Activated CD4-positive, alpha-beta T cell treated with anti-CD3 and anti-CD28 coated beads, Interleukin-2, amount 10 ng/mL, durations not matched to agents 7 days and 5 days (primary cell): ENCODE results near the gene TSPEAR. TPM values are rescaled to one million over a fixed set of nuclear protein-coding genes. Genes with fewer than 3 reads are reported as not detected.

ENCODE experiments used
- CTCF ChIA-PET: fragments of 350-600 bp; sonication (Branson Sonifier 250); formaldehyde crosslinking; loops from one replicate; lab custom pipeline; 2021; ENCODE audit warnings: antibody characterized with exemption; lab: Charles Lee
- POLR2A ChIA-PET: fragments of 350-600 bp; sonication (Branson Sonifier 250); formaldehyde crosslinking; loops from one replicate; lab custom pipeline; 2021; ENCODE audit warnings: antibody characterized with exemption; lab: Charles Lee
- DNase-seq: peaks from one replicate; pipeline ENCODE4 v3.0.0-alpha.2; 2020
- H3K27ac Mint-ChIP-seq: one replicate; pipeline ENCODE4 v1.8.0; 2021; ENCODE audit warnings: mild to moderate bottlenecking, moderate library complexity, mixed read lengths
- H3K27me3 Mint-ChIP-seq: one replicate; pipeline ENCODE4 v1.8.0; 2021; ENCODE audit warnings: mixed read lengths
- H3K36me3 Mint-ChIP-seq: one replicate; pipeline ENCODE4 v1.8.0; 2021; ENCODE audit warnings: low read depth, mixed read lengths
- H3K4me1 Mint-ChIP-seq: one replicate; pipeline ENCODE4 v1.8.0; 2021; ENCODE audit warnings: mixed read lengths
- H3K4me3 Mint-ChIP-seq: one replicate; pipeline ENCODE4 v1.8.0; 2021; ENCODE audit warnings: mild to moderate bottlenecking, moderate library complexity, mixed read lengths
- H3K9me3 Mint-ChIP-seq: one replicate; pipeline ENCODE4 v1.8.0; 2021; ENCODE audit warnings: mixed read lengths
- total RNA-seq, 2 experiments: library from RNA; stranded (reverse); gene quantifications; one replicate each; pipeline ENCODE4 v1.2.3, GENCODE V29; 2021

Gene TSPEAR
- not detected for total RNA-seq

DNA sequence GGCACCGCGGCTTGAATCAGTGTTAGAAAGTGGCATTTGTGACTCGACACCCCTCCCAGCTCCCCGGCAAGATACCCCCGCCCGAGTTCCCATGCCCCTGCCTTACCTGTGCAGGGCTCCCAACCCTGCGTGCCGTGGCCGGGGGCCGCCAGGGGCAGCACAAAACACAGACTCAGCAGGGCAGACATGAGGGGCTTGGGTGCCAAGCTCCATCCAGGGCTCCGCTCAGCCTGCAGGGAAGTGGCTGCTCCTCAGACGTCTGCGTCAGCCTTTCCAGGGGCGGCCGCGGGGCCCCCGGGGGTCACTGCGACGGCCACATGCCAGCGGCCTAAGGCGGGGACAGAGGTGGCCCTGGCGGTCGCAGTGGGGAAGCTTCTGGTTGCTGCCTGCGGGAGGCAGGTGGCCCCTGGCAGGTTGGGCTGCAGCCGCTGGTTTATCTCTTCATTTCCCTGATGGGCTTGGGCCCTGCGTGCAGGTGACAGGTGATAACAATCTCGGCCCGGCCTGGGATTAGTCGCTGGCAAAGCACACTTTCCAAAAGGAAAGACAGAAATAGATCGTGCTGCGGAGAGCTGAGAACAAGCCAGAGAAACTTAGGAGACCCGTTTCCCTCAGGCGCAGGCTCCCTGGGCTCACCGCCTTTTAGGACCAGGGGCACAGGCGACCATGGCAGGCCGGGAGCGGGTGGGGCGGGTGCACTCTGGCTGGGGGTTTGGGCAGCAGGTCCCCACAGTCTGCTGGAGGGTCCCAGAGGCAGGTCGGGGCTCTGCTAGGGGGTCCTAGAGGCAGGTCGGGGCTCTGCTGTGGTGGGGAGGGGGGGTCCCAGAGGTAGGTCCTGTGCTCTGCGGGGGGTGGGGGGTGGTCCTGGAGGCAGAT lies at the start of gene TSPEAR:
Gene TSPEAR, minus strand, starts transcription at position 246 of the 876 bp plus-strand sequence. Its CDS starts 58 bp downstream, at position 188.
- ChIA-PET CTCF (interaction anchor here (1.0 to 1.2 kb wide), 2 partner anchors 10 to 11 kb away, joined by 3 read pairs; no protein-coding TSS in a partner anchor), POLR2A (no interaction called here)
- no peak within 1 kb of the TSS for H3K4me3 Mint-ChIP-seq
- DNase-seq = no peak
- H3K9me3 Mint-ChIP-seq = peaks cover 3% of the 10 kb centered on the region
- H3K27me3 Mint-ChIP-seq = peaks cover 83% of the 10 kb centered on the region
- peaks cover 16% of the 10 kb centered on the region for H3K4me1 Mint-ChIP-seq
- no peaks in the 10 kb centered on the region for H3K36me3 Mint-ChIP-seq
- no peak within 1 kb of the TSS for H3K27ac Mint-ChIP-seq

DNA sequence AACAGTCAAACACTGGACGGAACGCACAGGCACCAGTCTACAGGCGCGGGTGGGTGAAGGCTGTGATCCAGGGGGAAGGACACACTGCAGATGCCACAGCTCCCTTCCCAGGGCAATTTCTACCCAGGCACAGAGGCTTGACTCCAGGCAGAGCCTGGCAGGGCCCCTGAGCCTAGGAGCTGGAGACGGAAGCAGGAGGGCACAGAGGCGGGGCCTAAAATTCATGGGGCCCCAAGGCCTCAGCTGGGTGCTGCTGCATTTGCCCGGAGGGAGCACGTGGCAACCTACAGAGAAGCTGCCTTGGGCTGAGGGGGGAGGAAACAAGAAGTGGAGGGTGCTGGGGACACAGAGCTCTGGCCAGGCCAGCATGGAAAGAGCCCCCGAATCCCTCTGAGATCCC lies 49.0 kb upstream of the TSPEAR start:
- ChIA-PET CTCF (interaction anchor here (2.7 kb wide), 1 partner anchor 250 kb away, joined by 10 read pairs; no protein-coding TSS in a partner anchor), POLR2A (no interaction called here)
- DNase-seq = no peak
- Mint-ChIP-seq H3K4me1 (peaks cover 9% of the 10 kb centered on the region), H3K27me3 (no peaks in the 10 kb centered on the region), H3K9me3 (no peaks in the 10 kb centered on the region), H3K4me3 (no peak overlapping the region), H3K36me3 (no peaks in the 10 kb centered on the region), H3K27ac (no peak overlapping the region)

DNA sequence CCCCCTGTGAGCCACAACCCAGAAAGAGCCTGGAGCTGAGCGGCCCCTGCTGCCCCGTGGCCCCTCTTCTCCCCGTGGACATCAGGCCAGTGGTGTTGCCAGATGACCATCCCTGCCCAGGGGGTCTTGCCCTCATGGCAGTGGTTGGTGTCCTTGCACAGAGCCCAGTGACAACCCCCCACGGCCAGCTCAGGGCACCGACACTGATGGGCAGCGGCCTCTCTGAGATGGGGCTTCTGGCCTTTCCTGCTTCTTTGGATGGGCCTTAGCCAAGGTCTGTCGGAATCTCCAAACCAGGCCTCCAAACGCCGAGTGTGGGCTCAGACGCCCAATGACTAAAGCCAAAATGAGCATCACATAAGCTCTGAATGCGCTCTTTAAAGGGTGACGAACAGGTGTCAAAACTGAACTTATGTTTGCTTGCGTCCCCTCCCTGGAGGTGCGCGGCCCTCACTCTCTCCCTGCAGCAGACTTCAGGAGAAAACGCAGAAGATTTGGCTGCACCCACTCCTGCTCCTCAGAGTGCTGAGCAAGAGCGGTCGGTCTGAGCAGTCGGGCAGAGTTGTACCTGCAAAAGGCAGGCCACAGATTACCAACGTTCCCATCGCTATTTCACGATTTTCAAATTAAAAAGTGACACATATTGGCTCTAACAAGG lies 48.4 kb upstream of the TSPEAR start:
- H3K4me3 Mint-ChIP-seq = no peak overlapping the region
- ChIA-PET CTCF (interaction anchor here (0.8 kb wide), 1 partner anchor 17 kb away, joined by 3 read pairs; no protein-coding TSS in a partner anchor), POLR2A (no interaction called here)
- no peaks in the 10 kb centered on the region for H3K9me3 Mint-ChIP-seq
- no peaks in the 10 kb centered on the region for H3K36me3 Mint-ChIP-seq
- H3K27me3 Mint-ChIP-seq = no peaks in the 10 kb centered on the region
- H3K27ac Mint-ChIP-seq = no peak overlapping the region
- H3K4me1 Mint-ChIP-seq = peaks cover 4% of the 10 kb centered on the region
- DNase-seq = no peak

DNA sequence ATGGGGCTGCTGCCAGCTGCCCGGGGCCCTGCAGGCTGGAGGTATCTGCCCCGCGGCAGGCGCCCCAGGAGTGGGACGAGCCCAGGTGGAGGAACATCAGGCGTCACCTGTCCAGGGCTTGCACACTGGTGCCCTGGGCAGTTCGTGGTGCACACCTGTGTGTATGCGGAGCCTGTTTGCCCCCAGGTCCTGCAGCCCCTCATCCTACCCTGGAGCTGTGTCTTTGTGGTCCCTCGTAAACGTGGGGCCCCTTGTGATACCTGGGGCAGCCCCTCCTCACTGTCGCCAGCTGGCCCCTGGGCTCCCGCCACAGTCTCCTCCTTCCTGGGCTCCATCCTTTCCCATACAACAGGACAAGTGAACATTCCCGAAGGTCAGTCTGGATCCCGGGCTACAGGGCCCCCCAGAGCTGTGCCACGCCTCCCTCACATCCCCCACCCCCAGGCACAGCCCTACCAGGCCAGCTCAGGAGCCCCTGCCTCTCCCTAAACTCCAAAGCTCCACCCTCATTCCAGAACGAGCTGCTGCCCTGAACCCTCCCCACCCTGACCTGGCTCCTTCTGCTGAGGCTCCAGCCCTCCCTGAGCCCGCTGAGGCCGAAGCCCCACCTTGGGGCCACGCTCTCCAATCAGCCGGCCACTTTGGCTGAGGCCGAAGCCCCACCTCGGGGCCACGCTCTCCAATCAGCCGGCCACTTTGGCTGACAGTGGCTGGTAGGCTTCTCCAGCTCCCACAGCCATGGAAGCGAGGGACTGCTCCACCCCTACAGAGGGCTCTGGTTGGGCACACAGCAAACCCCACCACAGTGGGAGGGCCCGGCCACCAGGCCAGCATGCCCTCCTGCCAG lies 47.6 kb upstream of the TSPEAR start:
- no peaks in the 10 kb centered on the region for H3K36me3 Mint-ChIP-seq
- CTCF ChIA-PET = interaction anchor here (0.5 to 0.8 kb wide), 2 partner anchors 17 to 25 kb away, joined by 3 read pairs; no protein-coding TSS in a partner anchor
- DNase-seq = no peak

DNA sequence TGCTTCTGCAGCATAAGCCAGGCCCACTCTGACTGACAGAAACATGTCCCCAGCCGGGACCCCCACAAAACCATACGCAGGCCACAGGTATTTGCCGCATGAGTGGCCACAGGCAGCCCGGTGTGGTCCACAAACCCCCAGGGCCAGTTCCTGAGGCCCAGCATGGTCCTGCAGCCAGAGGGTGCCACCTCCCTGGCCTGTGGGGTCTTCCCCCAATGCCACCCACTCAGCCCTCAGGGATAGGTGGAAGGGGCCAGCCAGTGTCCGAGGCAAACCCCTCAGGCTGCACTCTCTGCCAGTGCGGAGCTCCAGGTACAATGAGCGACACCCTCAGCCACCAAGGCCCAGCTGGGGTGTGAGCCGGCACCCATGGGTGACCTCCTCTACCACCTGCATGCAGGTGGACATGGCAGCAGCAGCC lies 46.8 kb upstream of the TSPEAR start:
- POLR2A ChIA-PET = interaction anchor here (0.6 kb wide), 1 partner anchor 367 kb away, joined by 6 read pairs; no protein-coding TSS in a partner anchor
- CTCF ChIA-PET = interaction anchor here (0.5 kb wide), 1 partner anchor 26 kb away, joined by 3 read pairs; no protein-coding TSS in a partner anchor
- no peak for DNase-seq
- Mint-ChIP-seq H3K27me3 (no peaks in the 10 kb centered on the region), H3K36me3 (no peaks in the 10 kb centered on the region), H3K4me3 (no peak overlapping the region), H3K4me1 (peaks cover 4% of the 10 kb centered on the region), H3K27ac (no peak overlapping the region), H3K9me3 (no peaks in the 10 kb centered on the region)

More for the DNA sequence above, 47.6 kb upstream of the TSPEAR start:
- POLR2A ChIA-PET = interaction anchor here (0.6 kb wide), 1 partner anchor 368 kb away, joined by 6 read pairs; no protein-coding TSS in a partner anchor
- H3K4me1 Mint-ChIP-seq = peaks cover 4% of the 10 kb centered on the region
- H3K27ac Mint-ChIP-seq = no peak overlapping the region
- no peak overlapping the region for H3K4me3 Mint-ChIP-seq
- H3K9me3 Mint-ChIP-seq = no peaks in the 10 kb centered on the region
- no peaks in the 10 kb centered on the region for H3K27me3 Mint-ChIP-seq

DNA sequence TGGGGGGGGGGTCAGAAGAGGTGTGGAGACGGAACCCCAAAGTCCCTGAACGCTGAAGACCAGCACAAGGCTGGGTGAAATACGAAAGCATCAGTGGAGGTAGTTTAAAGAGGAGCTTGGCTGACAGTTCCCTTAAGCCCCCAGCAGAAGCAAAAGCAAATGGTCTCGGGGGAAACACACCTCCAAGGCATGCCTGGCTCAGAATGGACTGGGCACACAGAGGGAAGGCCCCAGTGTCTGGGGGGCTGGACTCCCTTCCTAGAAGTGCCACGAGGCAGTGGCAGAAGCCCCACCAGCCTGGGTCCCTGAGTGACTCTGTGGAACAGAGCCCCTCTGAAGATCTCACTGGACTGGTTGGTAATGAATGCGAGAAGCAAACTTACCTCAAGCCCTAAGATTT lies 46.4 kb upstream of the TSPEAR start:
- no peaks in the 10 kb centered on the region for H3K36me3 Mint-ChIP-seq
- H3K27ac Mint-ChIP-seq = no peak overlapping the region
- CTCF ChIA-PET = no interaction called here
- POLR2A ChIA-PET = no interaction called here
- H3K9me3 Mint-ChIP-seq = no peaks in the 10 kb centered on the region
- no peak for DNase-seq
- H3K27me3 Mint-ChIP-seq = no peaks in the 10 kb centered on the region
- no peak overlapping the region for H3K4me3 Mint-ChIP-seq
- H3K4me1 Mint-ChIP-seq = peaks cover 4% of the 10 kb centered on the region

DNA sequence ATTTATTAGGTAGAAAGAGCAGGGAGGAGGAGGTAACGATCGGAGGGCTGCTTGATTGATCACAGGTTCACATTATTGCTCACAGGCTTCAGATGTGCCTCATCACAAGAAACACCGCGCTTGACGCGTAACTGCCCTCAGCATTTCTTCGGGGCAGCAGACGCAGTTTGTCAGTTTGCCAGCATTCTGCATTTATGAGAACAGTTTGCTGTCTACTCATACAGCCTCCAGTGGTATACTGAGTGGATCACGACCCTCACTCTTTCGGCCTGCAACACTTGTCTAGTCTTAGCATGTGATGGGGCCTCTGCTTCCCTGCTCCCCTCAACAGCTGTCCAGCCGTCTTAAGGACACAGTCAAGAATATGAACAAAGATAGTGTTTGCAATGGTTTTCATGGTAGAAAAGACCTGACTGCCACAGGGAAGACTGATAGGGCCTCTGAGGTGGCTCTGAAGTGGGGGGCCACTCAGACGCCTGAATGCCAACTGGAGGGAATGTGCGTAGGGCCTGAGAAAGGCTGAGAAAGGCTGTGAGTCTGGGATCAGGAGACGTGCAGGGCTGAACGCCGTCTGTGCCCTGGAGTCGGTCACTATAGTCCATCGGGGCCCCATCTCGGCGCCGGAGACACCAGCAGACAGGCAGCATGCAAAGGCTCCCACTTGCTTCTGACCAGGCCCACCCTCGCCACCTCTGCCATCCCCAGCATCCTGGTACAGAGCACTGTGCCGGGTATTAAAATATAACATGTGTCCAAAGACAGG lies 45.2 kb upstream of the TSPEAR start:
- no peaks in the 10 kb centered on the region for H3K27me3 Mint-ChIP-seq
- POLR2A ChIA-PET = no interaction called here
- DNase-seq = no peak
- no peaks in the 10 kb centered on the region for H3K36me3 Mint-ChIP-seq
- CTCF ChIA-PET = no interaction called here
- H3K9me3 Mint-ChIP-seq = no peaks in the 10 kb centered on the region
- H3K27ac Mint-ChIP-seq = no peak overlapping the region
- H3K4me1 Mint-ChIP-seq = peaks cover 4% of the 10 kb centered on the region
- H3K4me3 Mint-ChIP-seq = no peak overlapping the region

DNA sequence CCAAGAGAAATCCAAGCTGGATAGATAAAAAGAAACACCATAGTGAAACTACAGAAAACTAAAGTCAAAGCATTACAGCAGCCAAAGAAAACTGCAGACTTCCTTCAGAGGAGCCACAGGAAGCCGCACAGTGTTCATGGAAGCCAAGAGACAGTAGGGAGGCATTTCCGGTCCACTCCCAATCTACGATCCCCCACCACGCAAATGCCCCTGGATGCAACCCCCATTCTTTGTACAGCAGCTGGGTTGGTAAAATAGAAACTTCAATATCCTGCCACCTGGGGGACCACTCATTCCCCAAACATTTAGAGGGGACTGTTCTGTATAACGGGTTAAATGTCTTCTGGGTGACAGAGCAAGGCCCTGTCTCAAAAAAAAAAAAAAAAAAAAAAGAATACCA lies 43.9 kb upstream of the TSPEAR start:
- Mint-ChIP-seq H3K27ac (no peak overlapping the region), H3K4me1 (no peaks in the 10 kb centered on the region), H3K36me3 (no peaks in the 10 kb centered on the region), H3K27me3 (no peaks in the 10 kb centered on the region), H3K9me3 (no peaks in the 10 kb centered on the region), H3K4me3 (no peak overlapping the region)
- ChIA-PET CTCF (no interaction called here), POLR2A (no interaction called here)
- no peak for DNase-seq

DNA sequence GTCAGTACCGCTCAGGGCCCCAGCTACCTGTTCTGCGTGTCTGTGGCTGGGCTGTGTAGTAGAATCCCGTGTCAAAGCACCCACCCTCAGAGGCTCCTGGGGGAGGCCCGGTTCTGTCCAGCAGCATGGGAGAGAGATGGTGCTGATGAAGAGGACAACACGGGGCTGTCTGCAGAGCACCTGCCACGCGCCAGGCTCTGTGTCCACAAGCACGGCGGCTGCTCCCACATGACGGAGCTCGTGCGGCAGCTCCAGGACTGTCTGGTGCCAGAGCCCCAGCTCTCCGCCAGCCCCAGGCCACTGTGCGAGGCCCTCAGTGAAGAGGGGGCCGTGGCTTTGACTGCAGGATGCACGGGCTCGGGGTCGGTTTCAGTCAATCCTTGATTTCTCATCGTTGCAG lies 42.0 kb upstream of the TSPEAR start:
- Mint-ChIP-seq H3K4me3 (no peak overlapping the region), H3K4me1 (no peaks in the 10 kb centered on the region), H3K27me3 (peaks cover 3% of the 10 kb centered on the region), H3K9me3 (no peaks in the 10 kb centered on the region), H3K27ac (no peak overlapping the region), H3K36me3 (no peaks in the 10 kb centered on the region)
- ChIA-PET CTCF (no interaction called here), POLR2A (no interaction called here)
- no peak for DNase-seq

DNA sequence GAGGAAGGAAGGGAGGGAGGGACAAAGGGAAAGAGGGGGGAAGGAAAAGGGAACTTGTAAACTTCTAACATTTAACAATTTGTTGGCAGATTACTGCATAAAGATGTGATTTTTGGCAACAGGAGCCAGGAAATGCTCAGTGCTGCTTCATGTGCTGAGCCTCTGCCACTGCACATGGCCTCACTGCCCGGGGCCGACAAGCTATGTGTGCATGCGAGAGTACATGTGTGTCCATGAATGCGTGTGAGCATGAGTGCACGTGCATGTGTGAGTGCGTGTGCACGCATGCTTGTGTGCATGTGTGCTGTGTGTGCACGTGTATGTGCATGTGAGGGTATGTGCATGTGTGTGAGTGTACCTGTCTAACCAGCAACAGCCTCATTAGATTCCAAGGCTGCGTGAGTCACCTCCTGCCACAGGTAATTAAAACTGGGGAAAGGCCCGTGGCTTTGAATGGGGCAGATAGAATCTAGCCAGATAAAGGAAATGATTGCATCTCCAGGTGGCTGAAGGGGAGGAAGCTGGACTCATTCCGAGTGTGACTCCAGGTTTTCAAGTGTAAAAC lies 41.4 kb upstream of the TSPEAR start:
- Mint-ChIP-seq H3K9me3 (no peaks in the 10 kb centered on the region), H3K4me3 (no peak overlapping the region), H3K27me3 (peaks cover 3% of the 10 kb centered on the region), H3K36me3 (no peaks in the 10 kb centered on the region), H3K4me1 (no peaks in the 10 kb centered on the region), H3K27ac (peak overlapping the region; percentile 19)
- ChIA-PET POLR2A (no interaction called here), CTCF (no interaction called here)
- no peak for DNase-seq

DNA sequence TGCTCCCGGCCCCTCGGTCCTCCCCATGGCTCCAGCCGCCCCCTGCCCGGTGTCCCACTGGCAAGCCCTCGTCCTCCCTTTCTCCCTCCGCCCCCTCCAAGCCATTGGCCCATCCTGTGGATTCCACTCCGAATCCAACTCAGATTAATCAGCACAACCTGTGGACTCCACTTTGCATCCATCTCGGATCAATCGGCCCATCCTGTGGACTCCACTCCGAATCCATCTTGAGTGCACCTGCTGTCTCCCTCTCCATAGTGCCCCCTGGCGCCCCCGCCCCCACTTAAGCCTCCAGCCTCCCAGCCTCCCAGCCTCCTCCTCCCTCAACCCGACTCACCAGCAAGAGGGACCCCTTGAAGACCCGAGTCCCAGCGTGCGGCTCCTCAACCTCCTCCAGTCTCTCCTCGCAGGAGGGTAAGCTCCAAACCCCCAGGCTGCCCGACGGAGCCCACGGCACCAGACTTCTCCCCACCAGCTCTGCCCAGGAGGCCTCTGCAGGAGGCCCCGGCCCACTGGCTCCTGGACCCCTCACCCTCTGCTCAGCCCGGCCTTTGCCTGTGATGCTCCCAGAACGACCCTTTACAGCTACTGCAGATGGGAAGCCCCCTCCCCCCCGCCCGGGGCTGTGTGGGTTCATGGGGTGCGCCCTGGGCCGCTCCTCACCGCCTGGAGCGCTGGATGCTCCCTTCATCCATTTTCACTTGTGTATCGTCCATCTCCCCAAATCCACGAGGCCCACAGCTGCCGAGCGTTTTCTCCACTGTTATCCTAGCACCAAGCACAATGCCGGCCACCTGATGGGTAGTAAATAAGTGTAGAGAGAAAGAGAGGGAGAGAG lies 40.6 kb upstream of the TSPEAR start:
- no peak overlapping the region for H3K27ac Mint-ChIP-seq
- H3K36me3 Mint-ChIP-seq = no peaks in the 10 kb centered on the region
- H3K4me3 Mint-ChIP-seq = no peak overlapping the region
- peaks cover 3% of the 10 kb centered on the region for H3K27me3 Mint-ChIP-seq
- POLR2A ChIA-PET = no interaction called here
- CTCF ChIA-PET = no interaction called here
- H3K9me3 Mint-ChIP-seq = no peaks in the 10 kb centered on the region
- DNase-seq = no peak
- no peaks in the 10 kb centered on the region for H3K4me1 Mint-ChIP-seq
